HG02571 (cell line): ENCODE data around the gene ZNF544.
"Not testable (repeated sequence)": the region's sequence is repeated elsewhere in the genome, so short reads cannot be mapped to it uniquely, and the experiment has no call there.

Experiments used
- ATAC-seq: cut with Tn5 transposase; IDR thresholded peaks from one replicate; pipeline ENCODE4 v1.9.1; 2021; ENCODE audit warnings: mild to moderate bottlenecking, moderate library complexity; ENCODE audit not compliant: unreplicated experiment

The ZNF544 gene

GRCh38 chr19:58252102-58252685 is 23.5 kb downstream of the ZNF544 start:
- no peak for ATAC-seq

GRCh38 chr19:58258259-58258658 is 29.5 kb downstream of the ZNF544 start:
- ATAC-seq, result not testable (repeated sequence)

GRCh38 chr19:58261600-58261967 is 32.9 kb downstream of the ZNF544 start:
- no peak for ATAC-seq

GRCh38 chr19:58261968-58262921 is 33.5 kb downstream of the ZNF544 start:
- no peak for ATAC-seq

- ATAC-seq, result no peak
These were observed 34.2 kb downstream of the ZNF544 start for GRCh38 chr19:58262922-58263296.

GRCh38 chr19:58265100-58265499 is 36.4 kb downstream of the ZNF544 start:
- no peak for ATAC-seq

GRCh38 chr19:58268344-58268743 is 39.6 kb downstream of the ZNF544 start:
- ATAC-seq, result no peak

GRCh38 chr19:58274771-58275201 is 46.1 kb downstream of the ZNF544 start:
- ATAC-seq, result no peak

- no peak for ATAC-seq
These were observed 46.9 kb downstream of the ZNF544 start for GRCh38 chr19:58275564-58275963.

- no peak for ATAC-seq
These were observed 48.5 kb downstream of the ZNF544 start for GRCh38 chr19:58277197-58277596.

- no peak for ATAC-seq
These were observed 49.2 kb downstream of the ZNF544 start for GRCh38 chr19:58277748-58278540.

GRCh38 chr19:58278541-58279041 is 49.9 kb downstream of the ZNF544 start, which contains the start of gene ZNF8:
TSS of gene ZNF8 (plus strand) at chr19:58278955. CDS start at chr19:58279082, 127 bp downstream.
- peak; percentile 95 for ATAC-seq

- peak; percentile 21 for ATAC-seq
These were observed 50.6 kb downstream of the ZNF544 start for GRCh38 chr19:58279042-58279924.

- ATAC-seq, result no peak
These were observed 51.2 kb downstream of the ZNF544 start for GRCh38 chr19:58279925-58280316.

- no peak for ATAC-seq
These were observed 55.5 kb downstream of the ZNF544 start for GRCh38 chr19:58284199-58284598.

- ATAC-seq, result no peak
These were observed 63.2 kb downstream of the ZNF544 start for GRCh38 chr19:58291943-58292342.

- no peak for ATAC-seq
These were observed 66.1 kb downstream of the ZNF544 start for GRCh38 chr19:58294743-58295374.

GRCh38 chr19:58296104-58296503 is 67.4 kb downstream of the ZNF544 start:
- no peak for ATAC-seq

GRCh38 chr19:58300620-58301019 is 71.9 kb downstream of the ZNF544 start:
- ATAC-seq, result no peak

- ATAC-seq, result no peak
These were observed 75.5 kb downstream of the ZNF544 start for GRCh38 chr19:58304255-58304654.
